Esophagus (tissue), 2 donors: Measurements from ENCODE around the gene CDX1. TPM values are rescaled to one million over a fixed set of nuclear protein-coding genes. Genes with fewer than 3 reads are reported as not detected.

Experiments used
- H3K27ac ChIP-seq, 2 donors: one replicate each; pipeline ENCODE4 v1.5.1; 2013; ENCODE audit warnings: low read depth in 2 of 2, mild to moderate bottlenecking in 2 of 2, inconsistent platforms in 1 of 2, low read length in 1 of 2, moderate library complexity in 1 of 2
- H3K27me3 ChIP-seq, 2 donors: one replicate each; pipeline ENCODE4 v1.6.1; 2013; ENCODE audit warnings: low read length in 2 of 2, control low read depth in 1 of 2, mild to moderate bottlenecking in 1 of 2; ENCODE audit not compliant: insufficient read depth in 2 of 2, control insufficient read depth in 1 of 2
- H3K36me3 ChIP-seq, 2 donors: one replicate each; pipeline ENCODE4 v1.6.1; 2013; ENCODE audit warnings: low read length in 1 of 2; ENCODE audit not compliant: control insufficient read depth in 2 of 2, insufficient read depth in 2 of 2
- H3K4me1 ChIP-seq, 2 donors: one replicate each; pipeline ENCODE4 v1.6.1; 2013; ENCODE audit warnings: low read length in 1 of 2; ENCODE audit not compliant: control insufficient read depth in 2 of 2, insufficient read depth in 2 of 2
- H3K4me3 ChIP-seq, 2 donors: one replicate each; pipeline ENCODE4 v1.5.1; 2013; ENCODE audit warnings: low read length in 2 of 2, mild to moderate bottlenecking in 2 of 2, low read depth in 1 of 2, moderate library complexity in 1 of 2
- H3K9me3 ChIP-seq, 2 donors: one replicate each; pipeline ENCODE4 v1.6.1; 2013; ENCODE audit warnings: mild to moderate bottlenecking in 2 of 2, low read depth in 1 of 2, low read length in 1 of 2, moderate library complexity in 1 of 2; ENCODE audit not compliant: control insufficient read depth in 2 of 2, insufficient read depth in 1 of 2
- WGBS, 2 donors: extraction: QIAGEN DNeasy Blood & Tissue Kit; methylation state at CpG; one replicate each; pipeline ENCODE4 v1.1.7; 2013; 5-methylcytosine and 5-hydroxymethylcytosine counted together
- polyA plus RNA-seq, 2 donors: library from polyadenylated mRNA; stranded (reverse); fragments of 200-250 nt; gene quantifications; one replicate each; pipeline ENCODE4 v1.2.3, GENCODE V29; 2013
- donor health status: healthy with polysubstance abuse.
- donor health status: Bipolar disorder and iron deficiency.

CDX1 gene
- polyA plus RNA-seq, 2 donors: 0.08 TPM; not detected in 1

GRCh38 chr5:150192462-150192861 lies 25.9 kb downstream of the CDX1 start:
- H3K4me3 ChIP-seq: no peak overlapping the region
- no peaks in the 10 kb centered on the region for H3K36me3 ChIP-seq
- H3K27ac ChIP-seq: no peak overlapping the region
- H3K4me1 ChIP-seq: no peaks in the 10 kb centered on the region
- 70 to 74% methylated on average over 4 of the region's 4 CpGs for WGBS, 2 donors
- peaks cover 0 to 2% of the 10 kb centered on the region in 2 donors for H3K27me3 ChIP-seq
- no peaks in the 10 kb centered on the region for H3K9me3 ChIP-seq

DNA sequence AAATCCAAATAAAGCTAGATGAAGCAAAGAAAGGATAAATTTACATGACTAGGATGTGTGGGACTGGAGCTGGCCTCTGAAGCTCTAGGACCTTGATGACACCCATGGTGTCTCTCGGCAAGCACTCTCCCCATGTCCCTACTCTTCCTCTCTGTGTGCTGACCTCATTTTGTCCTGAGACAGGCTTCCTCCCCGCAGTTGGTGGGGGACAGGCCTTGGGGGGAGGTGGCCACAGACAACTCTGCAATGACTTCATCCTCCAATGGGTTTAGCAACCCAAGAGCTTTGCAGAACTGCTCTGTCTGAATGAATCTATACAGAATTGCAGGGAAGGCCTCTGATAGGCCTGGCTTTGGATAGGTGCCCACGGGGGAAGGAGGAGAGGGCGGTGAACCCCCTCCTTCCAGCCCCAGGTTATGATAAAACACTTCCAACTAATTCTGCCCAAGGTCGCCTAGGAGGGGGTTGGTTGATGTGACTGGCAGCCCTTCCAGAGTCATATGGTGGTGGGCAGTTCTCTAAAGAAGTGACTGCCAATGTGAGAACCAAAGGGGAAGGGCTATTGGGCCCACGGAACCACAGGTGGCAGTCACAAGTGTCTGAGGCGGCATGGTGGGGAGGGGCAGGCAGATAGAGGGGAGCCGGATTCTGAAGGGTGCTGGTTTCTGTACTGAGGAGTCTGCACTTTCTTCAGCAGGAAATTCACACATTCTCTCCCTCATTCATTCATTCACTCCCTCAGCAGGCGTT lies 29.3 kb downstream of the CDX1 start:
- 80 to 83% methylated on average over 9 of the region's 9 CpGs for WGBS, 2 donors
- H3K36me3 ChIP-seq: no peaks in the 10 kb centered on the region

DNA sequence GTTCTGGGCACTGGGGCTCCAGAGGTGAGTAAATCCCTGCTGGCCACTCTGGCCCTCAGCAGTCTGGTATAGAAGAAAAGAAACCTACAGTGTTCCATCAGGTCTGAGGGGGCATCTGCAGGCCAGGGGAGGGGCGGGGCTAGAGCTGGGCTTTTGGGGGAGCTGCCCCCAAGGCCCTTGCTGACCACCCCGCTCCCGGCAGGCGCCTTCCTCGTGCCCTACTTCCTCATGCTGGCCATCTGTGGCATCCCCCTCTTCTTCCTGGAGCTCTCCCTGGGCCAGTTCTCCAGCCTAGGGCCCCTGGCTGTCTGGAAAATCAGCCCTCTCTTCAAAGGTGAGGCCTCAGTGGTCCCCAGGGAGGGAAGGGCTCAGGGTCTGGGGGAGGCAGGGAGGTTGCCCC lies 29.9 kb downstream of the CDX1 start:
- 71 to 72% methylated on average over 5 of the region's 5 CpGs for WGBS, 2 donors

More for the DNA sequence above, 29.3 kb downstream of the CDX1 start:
- Histone ChIP-seq H3K9me3 (no peaks in the 10 kb centered on the region), H3K4me1 (no peaks in the 10 kb centered on the region), H3K4me3 (no peak overlapping the region), H3K27ac (no peak overlapping the region), H3K27me3 (no peaks in the 10 kb centered on the region)

GRCh38 chr5:150196986-150197385 lies 30.4 kb downstream of the CDX1 start:
- H3K4me1 ChIP-seq: no peaks in the 10 kb centered on the region
- WGBS, 2 donors: 92% methylated on average over 16 of the region's 16 CpGs
- no peaks in the 10 kb centered on the region for H3K9me3 ChIP-seq

More for the DNA sequence above, 29.9 kb downstream of the CDX1 start:
- H3K4me1 ChIP-seq: no peaks in the 10 kb centered on the region
- no peak overlapping the region for H3K27ac ChIP-seq
- H3K4me3 ChIP-seq: no peak overlapping the region
- H3K27me3 ChIP-seq: no peaks in the 10 kb centered on the region
- H3K9me3 ChIP-seq: no peaks in the 10 kb centered on the region
- H3K36me3 ChIP-seq: no peaks in the 10 kb centered on the region

GRCh38 chr5:150197476-150197875 lies 30.9 kb downstream of the CDX1 start:
- Histone ChIP-seq H3K27me3 (no peaks in the 10 kb centered on the region), H3K27ac (no peak overlapping the region), H3K36me3 (no peaks in the 10 kb centered on the region), H3K4me3 (no peak overlapping the region), H3K9me3 (no peaks in the 10 kb centered on the region), H3K4me1 (no peaks in the 10 kb centered on the region)
- WGBS, 2 donors: 94 to 95% methylated on average over 1 of the region's 1 CpG

More at GRCh38 chr5:150196986-150197385, 30.4 kb downstream of the CDX1 start:
- Histone ChIP-seq H3K4me3 (no peak overlapping the region), H3K36me3 (no peaks in the 10 kb centered on the region), H3K27me3 (no peaks in the 10 kb centered on the region), H3K27ac (no peak overlapping the region)

- no peak overlapping the region for H3K27ac ChIP-seq
- whole genome bisulfite sequencing, 2 donors: 92 to 94% methylated on average over 10 of the region's 10 CpGs
Observed at GRCh38 chr5:150202501-150202900, 35.9 kb downstream of the CDX1 start.

DNA sequence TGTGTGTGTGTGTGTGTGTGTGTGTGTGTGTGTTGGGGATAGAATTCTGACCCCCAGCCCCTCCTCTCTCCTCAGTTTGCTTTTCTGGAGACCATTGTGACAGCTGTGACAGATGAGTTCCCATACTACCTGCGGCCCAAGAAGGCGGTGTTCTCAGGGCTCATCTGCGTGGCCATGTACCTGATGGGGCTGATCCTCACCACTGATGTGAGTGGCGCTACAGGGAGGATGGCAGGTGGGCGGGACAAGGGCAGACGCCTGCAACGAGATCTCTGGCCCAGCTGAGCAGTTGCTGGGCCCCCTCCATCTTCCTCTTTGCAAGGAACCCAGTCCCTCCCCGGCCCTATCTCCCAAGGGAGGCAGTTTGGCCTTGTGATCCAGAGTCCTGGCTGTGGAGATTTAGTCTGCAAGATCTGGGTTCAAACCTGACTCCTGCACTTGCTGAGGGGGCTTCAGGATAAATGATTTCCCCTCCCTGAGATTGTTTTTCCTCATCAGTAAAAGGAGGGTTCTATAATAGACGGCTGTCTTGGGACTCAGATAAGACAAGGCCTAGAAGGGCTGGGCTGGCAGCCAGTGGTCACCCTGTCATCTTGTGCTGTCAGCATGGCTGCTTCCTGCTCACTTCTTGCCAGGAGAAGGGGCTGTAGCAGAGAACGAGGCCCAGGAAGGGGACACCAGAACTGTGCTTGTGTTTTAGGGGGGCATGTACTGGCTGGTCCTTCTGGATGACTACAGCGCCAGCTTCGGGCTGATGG lies 37.4 kb downstream of the CDX1 start:
- H3K9me3 ChIP-seq: no peaks in the 10 kb centered on the region
- no peak overlapping the region for H3K4me3 ChIP-seq
- no peaks in the 10 kb centered on the region for H3K27me3 ChIP-seq
- 83 to 85% methylated on average over 12 of the region's 12 CpGs for WGBS, 2 donors
- H3K27ac ChIP-seq: no peak overlapping the region
- H3K4me1 ChIP-seq: no peaks in the 10 kb centered on the region
- H3K36me3 ChIP-seq: no peaks in the 10 kb centered on the region

More at GRCh38 chr5:150202501-150202900, 35.9 kb downstream of the CDX1 start:
- H3K4me1 ChIP-seq: no peaks in the 10 kb centered on the region
- no peaks in the 10 kb centered on the region for H3K9me3 ChIP-seq
- no peak overlapping the region for H3K4me3 ChIP-seq
- H3K27me3 ChIP-seq: no peaks in the 10 kb centered on the region
- no peaks in the 10 kb centered on the region for H3K36me3 ChIP-seq

- Histone ChIP-seq H3K4me3 (no peak overlapping the region), H3K27ac (no peak overlapping the region), H3K9me3 (no peaks in the 10 kb centered on the region), H3K4me1 (peaks cover 0 to 2% of the 10 kb centered on the region in 2 donors), H3K27me3 (no peaks in the 10 kb centered on the region), H3K36me3 (no peaks in the 10 kb centered on the region)
- 92 to 93% methylated on average over 13 of the region's 13 CpGs for WGBS, 2 donors
Observed at GRCh38 chr5:150204590-150204960, 38.0 kb downstream of the CDX1 start.

DNA sequence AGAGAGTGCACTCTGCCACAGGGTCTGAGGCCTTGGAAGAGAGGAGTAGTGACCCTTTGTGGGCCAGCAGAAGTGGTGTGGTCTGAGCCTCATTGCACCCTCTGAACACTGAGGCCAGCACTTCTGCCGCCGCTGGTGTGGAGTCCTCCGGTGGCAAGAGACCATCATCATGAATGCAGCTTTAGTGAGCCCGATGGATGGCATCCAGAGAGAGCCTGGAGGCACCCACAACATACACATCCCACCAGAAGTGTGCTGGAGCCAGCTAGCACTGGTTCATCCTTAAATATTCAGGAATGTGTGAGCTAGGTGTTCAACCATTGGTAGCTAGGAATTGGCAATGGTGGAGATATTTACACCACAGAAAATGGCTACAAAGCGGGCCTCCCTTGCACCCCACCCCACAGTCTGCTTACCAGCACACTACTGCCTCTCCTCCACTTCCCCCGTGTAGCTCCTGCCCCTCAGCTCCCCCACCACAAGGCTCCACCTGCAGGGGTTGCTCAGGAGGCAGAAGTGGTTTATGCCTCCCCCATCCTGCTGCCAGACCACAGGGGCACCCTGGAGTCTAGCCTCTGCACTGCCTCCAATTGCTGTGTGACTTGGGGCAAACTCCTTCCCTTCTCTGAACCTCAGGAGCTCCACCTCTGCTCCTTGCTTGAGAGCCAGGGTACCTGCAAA lies 39.7 kb downstream of the CDX1 start:
- Histone ChIP-seq H3K4me3 (no peak overlapping the region), H3K27ac (no peak overlapping the region), H3K9me3 (no peaks in the 10 kb centered on the region), H3K27me3 (no peaks in the 10 kb centered on the region), H3K36me3 (no peaks in the 10 kb centered on the region), H3K4me1 (peaks cover 0 to 2% of the 10 kb centered on the region in 2 donors)
- 74 to 82% methylated on average over 6 of the region's 6 CpGs for WGBS, 2 donors
